CD4-positive, alpha-beta T cell treated with Interleukin-12 subunit alpha and Interleukin-12 subunit beta, for 1 hour (primary cell): ENCODE results near the gene MID1IP1.

Source experiments
- DNase-seq: peaks from one replicate; pipeline ENCODE4 v3.0.0-alpha.2; 2020

MID1IP1 gene, protein sequence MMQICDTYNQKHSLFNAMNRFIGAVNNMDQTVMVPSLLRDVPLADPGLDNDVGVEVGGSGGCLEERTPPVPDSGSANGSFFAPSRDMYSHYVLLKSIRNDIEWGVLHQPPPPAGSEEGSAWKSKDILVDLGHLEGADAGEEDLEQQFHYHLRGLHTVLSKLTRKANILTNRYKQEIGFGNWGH

DNA sequence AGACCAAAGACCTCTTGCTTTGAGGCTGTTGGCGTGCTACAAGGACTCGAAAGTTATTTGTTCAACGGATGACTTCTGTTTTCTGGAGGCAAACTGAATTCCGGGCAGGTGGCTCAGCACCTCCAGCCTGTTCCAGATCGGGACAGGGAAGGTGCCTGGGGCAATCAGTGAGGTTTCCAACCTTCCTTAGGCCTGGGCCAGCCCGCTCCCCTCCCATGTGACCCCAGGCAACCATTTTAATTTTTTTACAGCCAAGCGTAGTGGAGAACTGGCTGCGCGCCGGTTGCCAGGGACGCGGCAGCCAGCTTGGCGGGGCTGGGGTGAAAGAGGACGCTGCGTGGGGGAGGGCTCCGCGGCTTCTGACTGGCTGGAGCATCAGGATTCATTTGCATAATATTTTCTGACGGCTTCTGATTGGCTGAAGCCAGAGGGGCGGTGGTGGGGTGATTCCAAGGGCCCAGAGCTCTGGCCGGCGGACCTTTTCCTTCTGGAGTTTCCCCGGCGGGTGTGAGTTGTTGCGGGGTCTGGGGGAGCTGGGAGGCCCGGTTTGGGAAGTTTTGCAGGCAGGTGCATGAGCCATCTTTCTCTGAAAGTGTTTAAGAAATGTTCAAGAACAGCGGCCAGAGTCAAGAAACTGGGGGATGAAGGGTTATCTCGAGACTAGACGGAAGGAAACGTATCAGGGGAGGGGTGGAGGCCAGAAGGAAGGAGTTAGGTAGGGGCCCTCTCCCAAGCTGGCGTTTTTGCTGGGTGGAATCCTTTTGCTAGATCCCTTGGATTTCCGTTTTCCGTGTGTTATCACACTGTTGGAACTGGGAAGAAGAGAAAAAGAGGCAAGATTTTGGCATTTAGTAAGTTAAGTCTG, at the start of gene MID1IP1:
TSS of gene MID1IP1 (plus strand) at position 479 of the 865 bp plus-strand sequence. CDS start 3,488 bp downstream, outside the sequence.
- DNase-seq = peak; percentile 82

DNA sequence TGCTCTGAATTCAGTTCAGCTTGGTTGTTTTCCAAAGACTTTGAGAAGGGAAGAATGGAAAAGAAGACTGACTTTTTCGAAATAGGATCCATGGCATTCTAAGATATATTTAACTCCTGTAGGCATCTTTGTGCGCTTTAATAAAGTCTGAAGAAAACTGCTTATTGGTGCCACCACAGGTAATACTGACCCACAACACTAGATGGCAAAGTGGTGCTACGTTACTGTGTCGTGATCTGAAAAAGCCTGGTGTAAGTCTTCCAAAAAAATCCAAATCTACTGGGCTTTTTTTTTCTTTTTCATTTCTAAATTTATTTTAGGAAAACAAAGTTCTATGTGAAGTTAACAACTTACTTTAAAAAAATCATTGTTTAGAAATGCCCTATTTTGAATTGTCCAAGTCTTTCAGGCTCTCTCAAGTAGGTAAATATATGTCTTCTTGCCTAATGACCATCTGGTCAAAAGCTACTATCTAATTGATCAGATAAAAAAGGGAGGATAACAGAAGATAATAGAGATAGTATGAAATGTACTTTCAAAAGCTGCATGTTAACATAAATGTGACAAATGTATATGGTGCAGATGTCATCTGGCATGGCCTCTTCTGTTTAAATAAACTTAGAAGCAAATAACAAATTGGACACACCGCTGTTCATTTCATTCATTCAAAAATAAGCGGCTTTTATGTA, 47.0 kb upstream of the MID1IP1 start:
- peak; percentile 37 for DNase-seq

DNA sequence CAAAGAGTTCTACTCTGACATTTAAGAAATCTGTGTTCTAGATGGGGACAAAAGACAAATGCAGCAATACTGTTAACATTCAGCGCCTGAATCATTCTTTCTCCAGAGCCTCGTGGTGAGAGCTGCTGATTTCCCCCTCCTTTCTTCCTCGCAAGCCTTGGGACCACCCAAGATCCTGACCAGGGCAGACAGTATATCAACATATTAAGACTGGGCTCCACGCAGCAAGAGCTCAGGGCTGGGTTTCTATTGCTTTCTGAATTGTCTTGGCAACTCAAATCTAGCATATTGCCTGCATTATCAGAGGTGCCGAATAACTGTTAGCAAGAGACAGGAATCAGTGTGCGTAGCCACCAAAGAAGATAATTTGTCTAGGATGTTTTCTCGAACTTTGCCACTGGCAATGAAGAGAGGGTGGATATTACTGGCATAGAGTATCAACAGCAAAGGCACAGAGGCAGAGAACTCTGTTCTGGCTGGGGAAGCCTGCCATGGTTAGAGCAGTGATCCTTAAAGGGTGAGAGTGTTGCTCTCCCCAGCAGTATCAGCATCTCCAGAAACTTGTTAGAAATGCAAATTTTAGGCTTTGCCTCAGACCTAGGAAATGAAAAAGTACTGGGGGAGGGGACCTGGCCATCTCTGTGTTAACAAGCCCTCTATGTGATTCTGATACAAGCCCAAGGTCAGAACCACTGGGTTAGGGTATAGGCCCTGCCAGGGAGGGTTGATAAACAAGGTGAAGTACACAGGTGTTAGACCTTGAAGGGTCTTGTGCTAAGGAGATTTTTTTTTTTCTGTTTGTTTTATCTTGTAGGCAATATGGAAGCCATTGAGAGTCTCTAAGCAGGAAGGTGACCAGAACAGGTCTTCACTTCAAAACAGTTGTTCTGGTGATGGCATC, 46.2 kb upstream of the MID1IP1 start:
- DNase-seq = no peak

DNA sequence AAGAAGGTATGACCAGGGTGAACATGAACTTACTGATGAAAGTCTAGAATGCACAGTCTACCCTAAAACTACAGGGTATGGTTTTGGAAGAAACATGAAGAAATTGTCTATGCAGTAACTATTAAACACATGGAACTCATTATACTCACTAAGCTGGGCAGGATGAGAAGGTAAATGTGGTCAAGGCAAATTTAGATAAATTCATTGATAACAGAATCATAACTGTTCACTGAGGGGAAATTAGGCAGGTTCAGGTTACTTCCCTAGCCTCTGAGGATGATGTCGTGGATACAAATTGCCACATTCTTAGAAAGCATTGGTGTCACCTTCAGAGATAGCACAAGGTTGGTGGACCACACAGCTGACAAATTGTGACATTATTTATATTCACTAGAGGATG, 40.4 kb upstream of the MID1IP1 start:
- no peak for DNase-seq

DNA sequence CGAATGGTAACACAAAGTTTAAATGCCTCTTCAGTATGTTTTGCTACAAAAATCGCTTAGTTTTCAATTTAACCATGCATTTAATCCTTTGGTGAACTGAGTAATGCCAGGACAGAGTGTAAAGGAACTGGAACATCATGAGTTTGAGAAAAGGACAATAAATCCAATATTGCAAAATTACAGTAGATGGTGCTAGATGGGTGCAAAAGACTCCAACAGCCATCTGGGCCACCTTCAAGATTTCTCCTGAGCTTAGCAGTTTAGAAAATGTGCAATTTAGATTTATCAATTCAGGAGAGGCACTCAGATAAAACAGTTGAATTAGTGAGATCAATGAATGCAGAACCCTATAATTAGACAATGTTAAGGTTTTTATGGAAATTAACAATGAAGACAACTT, 33.2 kb upstream of the MID1IP1 start:
- DNase-seq = peak; percentile 39

DNA sequence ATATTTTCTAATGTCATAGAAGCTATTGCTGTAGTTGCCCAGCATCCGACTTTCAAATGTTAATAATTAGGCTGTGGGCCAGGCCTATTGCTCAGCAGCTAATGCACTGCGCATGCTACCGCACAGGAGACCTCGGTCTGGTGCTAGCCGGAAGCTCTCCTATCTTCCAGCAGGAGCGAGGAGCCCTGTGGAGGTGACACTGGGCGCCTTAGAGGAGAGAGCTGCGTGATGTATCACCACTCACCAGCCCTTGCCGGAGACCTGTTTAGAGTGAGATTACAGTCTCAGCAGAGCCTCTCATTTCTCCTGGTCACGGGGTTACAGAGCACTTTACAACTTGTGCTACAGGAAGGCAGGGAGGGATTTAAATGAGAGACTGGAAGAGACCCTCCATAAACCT, 31.1 kb upstream of the MID1IP1 start:
- no peak for DNase-seq

DNA sequence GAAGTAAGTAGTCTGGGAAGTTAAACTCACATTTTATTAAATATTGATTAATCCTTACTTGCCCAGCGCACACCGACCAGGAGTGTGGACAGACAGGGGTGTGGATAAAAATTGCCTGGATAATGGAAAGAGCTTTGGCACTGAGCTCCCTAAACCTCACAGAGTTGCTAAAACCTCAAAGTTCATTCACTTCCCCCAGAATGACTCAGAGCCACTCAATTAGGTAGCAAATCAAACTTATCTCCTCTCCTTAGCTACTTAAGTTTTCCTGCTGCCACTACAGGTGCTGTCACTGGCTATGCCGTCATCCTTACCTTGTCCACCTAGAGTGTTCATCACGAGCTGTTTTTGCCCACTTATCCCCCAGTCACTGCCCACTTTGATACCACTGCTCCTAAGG, 27.0 kb upstream of the MID1IP1 start:
- no peak for DNase-seq

DNA sequence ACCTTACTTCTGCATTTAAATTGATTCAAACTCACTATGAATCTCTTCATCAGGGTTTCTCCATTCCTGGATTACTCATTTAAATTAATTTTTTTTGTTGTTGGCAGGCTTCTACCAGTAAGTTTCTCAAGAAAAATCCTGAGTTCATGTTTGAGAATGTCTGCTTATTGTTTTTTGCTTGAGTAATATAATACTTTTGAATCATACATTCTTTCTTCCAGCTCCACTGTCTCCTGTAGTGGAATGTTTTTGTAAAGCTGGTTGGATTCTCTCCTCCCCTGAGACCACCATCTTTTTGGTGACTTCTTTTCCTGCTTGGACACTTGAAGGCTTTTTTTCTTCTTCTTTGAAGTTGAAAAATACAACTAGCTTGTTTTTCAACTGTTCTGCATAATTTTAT, 4.3 kb upstream of the MID1IP1 start:
- no peak for DNase-seq

- DNase-seq = no peak
Observed at GRCh38 chrX:38798956-38799355, 2.3 kb upstream of the MID1IP1 start.

DNA sequence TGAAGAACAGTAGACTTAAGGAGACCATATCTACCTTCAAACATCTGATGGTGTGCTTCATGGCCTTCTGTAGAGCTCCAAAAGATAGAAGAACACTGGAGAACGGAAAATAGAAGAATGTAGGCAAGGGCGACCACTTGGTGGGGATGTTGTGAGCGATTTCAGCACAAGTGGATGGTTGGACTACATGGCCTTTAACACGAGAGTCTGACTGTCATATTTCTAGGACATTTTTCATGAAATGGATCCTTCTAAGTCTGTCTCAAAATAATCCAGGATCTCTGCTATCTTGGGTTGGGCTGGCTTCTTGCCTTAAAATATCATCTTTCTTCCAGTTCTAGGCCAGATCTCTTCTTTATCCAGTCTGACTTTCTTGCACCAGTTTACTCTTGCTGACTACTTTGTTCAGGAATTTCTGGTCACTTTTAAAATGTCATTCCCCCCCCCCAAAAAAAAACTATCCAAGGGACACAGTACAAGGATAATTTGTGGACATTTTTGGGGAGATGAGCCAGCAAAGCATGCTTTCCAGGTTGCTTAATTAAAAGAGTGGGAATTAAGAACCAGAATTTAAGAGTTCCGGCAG, 1.2 kb upstream of the MID1IP1 start:
- no peak for DNase-seq

- DNase-seq = no peak
Observed at GRCh38 chrX:38803243-38803587, 2.0 kb downstream of the MID1IP1 start.

DNA sequence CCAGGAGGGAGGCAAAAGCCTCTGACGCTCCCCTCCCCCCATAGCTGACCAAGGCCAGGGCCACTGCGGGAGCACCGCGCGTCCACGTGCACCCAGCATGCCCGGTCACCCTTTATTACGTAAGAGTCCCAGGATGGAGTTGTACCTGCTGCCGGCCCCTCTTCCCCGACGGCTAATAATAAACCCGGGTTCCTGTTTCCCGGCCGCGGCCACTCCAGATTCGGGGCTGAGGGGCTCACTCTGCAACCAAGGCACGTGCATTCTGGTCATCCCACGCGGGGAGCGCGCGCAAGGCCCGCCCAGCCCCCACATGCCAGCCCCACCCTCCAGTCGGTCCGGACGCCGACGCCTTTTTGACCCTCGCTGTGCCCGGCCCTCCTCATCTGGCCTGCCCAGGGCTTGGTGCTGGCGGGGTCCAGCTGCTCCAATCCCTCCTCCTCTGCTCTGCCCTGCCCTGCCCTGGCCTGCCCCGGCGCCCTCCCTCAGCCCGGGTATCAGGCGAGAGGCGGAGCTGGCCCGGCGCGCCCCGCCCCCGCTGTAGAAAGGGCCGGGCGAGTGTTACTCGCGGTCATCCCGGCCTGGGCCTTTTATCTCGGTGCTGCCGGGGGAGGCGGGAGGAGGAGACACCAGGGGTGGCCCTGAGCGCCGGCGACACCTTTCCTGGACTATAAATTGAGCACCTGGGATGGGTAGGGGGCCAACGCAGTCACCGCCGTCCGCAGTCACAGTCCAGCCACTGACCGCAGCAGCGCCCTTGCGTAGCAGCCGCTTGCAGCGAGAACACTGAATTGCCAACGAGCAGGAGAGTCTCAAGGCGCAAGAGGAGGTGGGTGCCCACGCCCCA, 2.6 kb downstream of the MID1IP1 start:
- DNase-seq = peak; percentile 78

GRCh38 chrX:38804432-38804681, 3.1 kb downstream of the MID1IP1 start:
- DNase-seq = no peak

DNA sequence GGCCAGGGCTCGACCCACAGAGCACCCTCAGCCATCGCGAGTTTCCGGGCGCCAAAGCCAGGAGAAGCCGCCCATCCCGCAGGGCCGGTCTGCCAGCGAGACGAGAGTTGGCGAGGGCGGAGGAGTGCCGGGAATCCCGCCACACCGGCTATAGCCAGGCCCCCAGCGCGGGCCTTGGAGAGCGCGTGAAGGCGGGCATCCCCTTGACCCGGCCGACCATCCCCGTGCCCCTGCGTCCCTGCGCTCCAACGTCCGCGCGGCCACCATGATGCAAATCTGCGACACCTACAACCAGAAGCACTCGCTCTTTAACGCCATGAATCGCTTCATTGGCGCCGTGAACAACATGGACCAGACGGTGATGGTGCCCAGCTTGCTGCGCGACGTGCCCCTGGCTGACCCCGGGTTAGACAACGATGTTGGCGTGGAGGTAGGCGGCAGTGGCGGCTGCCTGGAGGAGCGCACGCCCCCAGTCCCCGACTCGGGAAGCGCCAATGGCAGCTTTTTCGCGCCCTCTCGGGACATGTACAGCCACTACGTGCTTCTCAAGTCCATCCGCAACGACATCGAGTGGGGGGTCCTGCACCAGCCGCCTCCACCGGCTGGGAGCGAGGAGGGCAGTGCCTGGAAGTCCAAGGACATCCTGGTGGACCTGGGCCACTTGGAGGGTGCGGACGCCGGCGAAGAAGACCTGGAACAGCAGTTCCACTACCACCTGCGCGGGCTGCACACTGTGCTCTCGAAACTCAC, 3.6 kb downstream of the MID1IP1 start:
- no peak for DNase-seq

DNA sequence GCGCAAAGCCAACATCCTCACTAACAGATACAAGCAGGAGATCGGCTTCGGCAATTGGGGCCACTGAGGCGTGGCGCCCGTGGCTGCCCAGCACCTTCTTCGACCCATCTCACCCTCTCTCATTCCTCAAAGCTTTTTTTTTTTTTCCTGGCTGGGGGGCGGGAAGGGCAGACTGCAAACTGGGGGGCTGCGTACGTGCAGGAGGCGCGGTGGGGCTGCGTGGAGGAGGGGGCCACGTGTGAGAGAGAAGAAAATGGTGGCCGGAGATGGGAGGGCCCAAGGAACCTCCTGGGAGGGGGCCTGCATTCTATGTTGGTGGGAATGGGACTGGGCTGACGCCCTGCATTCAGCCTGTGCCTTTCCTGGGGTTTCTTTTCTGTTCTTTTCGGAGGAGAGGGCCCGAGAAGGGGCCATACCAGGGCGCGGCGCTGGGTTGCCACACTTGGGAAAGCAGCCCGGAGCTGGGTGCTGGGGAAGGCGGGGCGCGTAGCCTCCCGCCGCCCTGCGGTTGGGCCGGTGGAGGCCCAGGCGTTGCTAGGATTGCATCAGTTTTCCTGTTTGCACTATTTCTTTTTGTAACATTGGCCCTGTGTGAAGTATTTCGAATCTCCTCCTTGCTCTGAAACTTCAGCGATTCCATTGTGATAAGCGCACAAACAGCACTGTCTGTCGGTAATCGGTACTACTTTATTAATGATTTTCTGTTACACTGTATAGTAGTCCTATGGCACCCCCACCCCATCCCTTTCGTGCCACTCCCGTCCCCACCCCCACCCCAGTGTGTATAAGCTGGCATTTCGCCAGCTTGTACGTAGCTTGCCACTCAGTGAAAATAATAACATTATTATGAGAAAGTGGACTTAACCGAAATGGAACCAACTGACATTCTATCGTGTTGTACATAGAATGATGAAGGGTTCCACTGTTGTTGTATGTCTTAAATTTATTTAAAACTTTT, 4.5 kb downstream of the MID1IP1 start:
- peak; percentile 78 for DNase-seq

- DNase-seq = no peak
Observed at GRCh38 chrX:38806875-38807621, 5.8 kb downstream of the MID1IP1 start.

GRCh38 chrX:38807873-38808272, 6.6 kb downstream of the MID1IP1 start:
- DNase-seq = no peak

DNA sequence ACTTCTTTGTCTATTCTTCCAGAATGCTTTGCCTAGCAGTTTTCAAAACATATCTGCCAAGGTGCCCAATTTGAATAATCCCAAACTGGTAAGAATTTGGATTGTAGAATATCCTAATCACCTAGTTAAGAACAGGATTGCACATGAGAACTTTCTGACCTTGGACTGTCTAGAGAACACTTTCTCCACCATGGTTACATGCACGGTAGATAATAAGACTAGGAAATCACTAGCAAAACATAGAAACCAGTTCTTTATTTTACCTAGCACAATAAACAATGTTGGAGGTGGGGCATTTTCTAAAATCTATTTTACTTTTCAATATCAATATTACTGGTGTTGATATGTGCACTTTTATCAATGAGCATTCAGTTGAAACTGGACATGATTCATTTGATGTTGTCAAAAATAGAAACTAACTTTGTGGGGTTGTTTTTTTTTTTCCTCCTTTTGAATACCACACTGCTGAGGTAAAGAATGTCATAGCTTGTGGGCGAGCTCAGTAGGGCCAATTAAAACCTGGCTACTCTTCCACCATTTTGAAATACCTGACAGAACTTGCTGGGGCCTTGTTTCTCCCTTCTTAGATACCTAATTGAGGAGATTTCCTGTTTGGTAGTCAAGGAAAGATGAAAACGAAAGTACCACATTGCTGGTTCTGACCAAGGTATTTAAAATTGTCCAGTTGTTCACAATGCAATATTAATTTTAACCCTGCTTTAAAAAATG, 10.4 kb downstream of the MID1IP1 start:
- DNase-seq = peak; percentile 57
